KMS-11 (cell line): Measurements from ENCODE around the gene EIF3C.
"Not testable (repeated sequence)": the region's sequence is repeated elsewhere in the genome, so short reads cannot be mapped to it uniquely, and the experiment has no call there.

Experiments used
- H2AFZ ChIP-seq: fragments of 200-600 bp; sonication (generic); 2 replicates; pipeline ENCODE4 v1.6.1; 2016; ENCODE audit warnings: antibody characterized with exemption, mixed run types, low read depth
- H3K27ac ChIP-seq: fragments of 200-600 bp; sonication (generic); 2 replicates; pipeline ENCODE4 v1.6.1; 2016; ENCODE audit warnings: mild to moderate bottlenecking, mixed run types
- H3K27me3 ChIP-seq: fragments of 200-600 bp; sonication (generic); 2 replicates; pipeline ENCODE4 v1.6.1; 2017; ENCODE audit warnings: mild to moderate bottlenecking, low read depth, mixed run types, moderate library complexity; ENCODE audit not compliant: insufficient read depth
- H3K36me3 ChIP-seq: fragments of 200-600 bp; sonication (generic); 2 replicates; pipeline ENCODE4 v1.6.1; 2017; ENCODE audit warnings: mild to moderate bottlenecking, mixed run types; ENCODE audit not compliant: insufficient read depth
- H3K4me1 ChIP-seq: fragments of 200-600 bp; sonication (generic); 2 replicates; pipeline ENCODE4 v1.6.1; 2016; ENCODE audit warnings: mild to moderate bottlenecking, low read depth, mixed run types; ENCODE audit not compliant: poor library complexity, severe bottlenecking
- H3K4me2 ChIP-seq: fragments of 200-600 bp; sonication (generic); 2 replicates; pipeline ENCODE4 v1.7.0; 2016; ENCODE audit warnings: mild to moderate bottlenecking, mixed run types
- H3K4me3 ChIP-seq: fragments of 200-600 bp; sonication (generic); IDR thresholded peaks from 2 replicates; pipeline ENCODE4 v1.6.1; 2017; ENCODE audit warnings: low read depth, low read length, mixed read lengths; ENCODE audit not compliant: insufficient read depth
- H3K79me2 ChIP-seq: fragments of 200-600 bp; sonication (generic); 2 replicates; pipeline ENCODE4 v1.6.1; 2016; ENCODE audit warnings: low read depth, mixed run types; ENCODE audit not compliant: insufficient read depth
- H3K9ac ChIP-seq: fragments of 200-600 bp; sonication (generic); 2 replicates; pipeline ENCODE4 v1.6.1; 2016; ENCODE audit warnings: mild to moderate bottlenecking, mixed run types
- H4K20me1 ChIP-seq: fragments of 200-600 bp; sonication (generic); 2 replicates; pipeline ENCODE4 v1.6.1; 2016; ENCODE audit warnings: mild to moderate bottlenecking, mixed run types; ENCODE audit not compliant: insufficient read depth

Gene EIF3C

GRCh38 chr16:28711220-28712083 lies at the start of gene EIF3C:
Gene EIF3C, plus strand, starts transcription at chr16:28711464. Its CDS starts 223 bp downstream, at chr16:28711687.
- not testable (repeated sequence) for H3K4me2 ChIP-seq, H3K79me2 ChIP-seq, H4K20me1 ChIP-seq, H3K27ac ChIP-seq, H3K4me3 ChIP-seq, H2AFZ ChIP-seq, H3K4me1 ChIP-seq, H3K9ac ChIP-seq, H3K27me3 ChIP-seq, H3K36me3 ChIP-seq

- not testable (repeated sequence) for H3K27ac ChIP-seq, H3K4me3 ChIP-seq, H3K9ac ChIP-seq, H3K79me2 ChIP-seq, H3K4me2 ChIP-seq, H3K4me1 ChIP-seq, H3K36me3 ChIP-seq, H4K20me1 ChIP-seq, H2AFZ ChIP-seq, H3K27me3 ChIP-seq
Observed at GRCh38 chr16:28666264-28666663, 45.0 kb upstream of the EIF3C start.

- not testable (repeated sequence) for H3K4me1 ChIP-seq, H3K9ac ChIP-seq, H4K20me1 ChIP-seq, H3K4me3 ChIP-seq, H3K4me2 ChIP-seq, H2AFZ ChIP-seq, H3K27me3 ChIP-seq, H3K36me3 ChIP-seq, H3K27ac ChIP-seq, H3K79me2 ChIP-seq
Observed at GRCh38 chr16:28667480-28667879, 43.8 kb upstream of the EIF3C start.

GRCh38 chr16:28668199-28668598 lies 43.1 kb upstream of the EIF3C start:
- H3K79me2 ChIP-seq, H2AFZ ChIP-seq, H3K4me2 ChIP-seq, H3K27me3 ChIP-seq, H3K4me3 ChIP-seq, H4K20me1 ChIP-seq, H3K9ac ChIP-seq, H3K27ac ChIP-seq, H3K36me3 ChIP-seq, H3K4me1 ChIP-seq: not testable (repeated sequence)

GRCh38 chr16:28688327-28688952 lies 22.8 kb upstream of the EIF3C start:
- not testable (repeated sequence) for H3K9ac ChIP-seq, H3K79me2 ChIP-seq, H3K27ac ChIP-seq, H3K27me3 ChIP-seq, H3K36me3 ChIP-seq, H3K4me3 ChIP-seq, H3K4me1 ChIP-seq, H3K4me2 ChIP-seq, H2AFZ ChIP-seq, H4K20me1 ChIP-seq

- not testable (repeated sequence) for H3K27me3 ChIP-seq, H2AFZ ChIP-seq, H3K36me3 ChIP-seq, H4K20me1 ChIP-seq, H3K9ac ChIP-seq, H3K79me2 ChIP-seq, H3K4me2 ChIP-seq, H3K4me1 ChIP-seq, H3K27ac ChIP-seq, H3K4me3 ChIP-seq
Observed at GRCh38 chr16:28689425-28689824, 21.8 kb upstream of the EIF3C start.

GRCh38 chr16:28691722-28692121 lies 19.5 kb upstream of the EIF3C start:
- H3K4me1 ChIP-seq, H4K20me1 ChIP-seq, H3K79me2 ChIP-seq, H3K27me3 ChIP-seq, H3K9ac ChIP-seq, H2AFZ ChIP-seq, H3K27ac ChIP-seq, H3K36me3 ChIP-seq, H3K4me2 ChIP-seq, H3K4me3 ChIP-seq: not testable (repeated sequence)

GRCh38 chr16:28693257-28693950 lies 17.9 kb upstream of the EIF3C start:
- not testable (repeated sequence) for H4K20me1 ChIP-seq, H3K79me2 ChIP-seq, H3K36me3 ChIP-seq, H3K9ac ChIP-seq, H3K27ac ChIP-seq, H3K4me1 ChIP-seq, H2AFZ ChIP-seq, H3K4me3 ChIP-seq, H3K27me3 ChIP-seq, H3K4me2 ChIP-seq

- not testable (repeated sequence) for H3K4me3 ChIP-seq, H3K4me1 ChIP-seq, H3K4me2 ChIP-seq, H3K36me3 ChIP-seq, H3K9ac ChIP-seq, H4K20me1 ChIP-seq, H3K27me3 ChIP-seq, H3K79me2 ChIP-seq, H2AFZ ChIP-seq, H3K27ac ChIP-seq
Observed at GRCh38 chr16:28699792-28700191, 11.5 kb upstream of the EIF3C start.

GRCh38 chr16:28700349-28700748 lies 10.9 kb upstream of the EIF3C start:
- H3K36me3 ChIP-seq, H3K27ac ChIP-seq, H3K4me1 ChIP-seq, H4K20me1 ChIP-seq, H3K27me3 ChIP-seq, H3K9ac ChIP-seq, H3K4me3 ChIP-seq, H2AFZ ChIP-seq, H3K4me2 ChIP-seq, H3K79me2 ChIP-seq: not testable (repeated sequence)
